Activated T-helper 1 cell treated with anti-CD3 and anti-CD28 coated beads, Interleukin-12 subunit alpha, Interleukin-12 subunit beta, Interleukin-2, Interleukin-4 antibody, amounts not matched to agents 30 ng/mL and 10 ng/mL and 1 ng/mL, durations not matched to agents 14 hours and 24 hours and 36 hours (primary cell): ENCODE measurements around the gene CPA5. TPM values are rescaled to one million over a fixed set of nuclear protein-coding genes. Genes with fewer than 3 reads are reported as not detected.
"Not testable (repeated sequence)": the region's sequence is repeated elsewhere in the genome, so short reads cannot be mapped to it uniquely, and the experiment has no call there.

Experiments used
- DNase-seq: peaks from one replicate; pipeline ENCODE4 v3.0.0; 2021; ENCODE audit warnings: low spot score
- H3K27ac Mint-ChIP-seq: one replicate; pipeline ENCODE4 v1.8.0; 2021; ENCODE audit warnings: mild to moderate bottlenecking, mixed read lengths
- H3K27me3 Mint-ChIP-seq: one replicate; pipeline ENCODE4 v1.8.0; 2022; ENCODE audit warnings: mild to moderate bottlenecking, moderate library complexity, mixed read lengths; ENCODE audit not compliant: insufficient read depth
- H3K36me3 Mint-ChIP-seq: one replicate; pipeline ENCODE4 v1.8.0; 2021; ENCODE audit warnings: low read depth, mixed read lengths
- H3K4me1 Mint-ChIP-seq: one replicate; pipeline ENCODE4 v1.8.0; 2021; ENCODE audit warnings: low read depth, mixed read lengths
- H3K4me3 Mint-ChIP-seq: one replicate; pipeline ENCODE4 v1.8.0; 2021; ENCODE audit warnings: mild to moderate bottlenecking, moderate library complexity, mixed read lengths
- H3K9me3 Mint-ChIP-seq: one replicate; pipeline ENCODE4 v1.8.0; 2021; ENCODE audit warnings: mixed read lengths
- intact Hi-C: fragments of 100-400 bp; cut with micrococcal nuclease; formaldehyde crosslinking; loops from one replicate; pipeline ENCODE4 v1.15.1; 2024
- total RNA-seq: library from RNA; stranded (reverse); gene quantifications from 2 replicates; pipeline ENCODE4 v1.2.3, GENCODE V29; 2022

Gene CPA5
- total RNA-seq, 1 donor from 2014 or later, result 1.3 TPM

- Mint-ChIP-seq H3K36me3 (peaks cover 3% of the 10 kb centered on the region), H3K4me3 (peak overlapping the region; percentile 15), H3K4me1 (peaks cover 33% of the 10 kb centered on the region), H3K27ac (no peak overlapping the region), H3K27me3 (no peaks in the 10 kb centered on the region), H3K9me3 (no peaks in the 10 kb centered on the region)
- intact Hi-C loops, result loop anchor here (5.0 kb wide), 1 partner anchor 76 kb away; the partner anchor contains the start of gene CEP41
- DNase-seq, result no peak
Observed at GRCh38 chr7:130366564-130366963, 21.9 kb downstream of the CPA5 start.

GRCh38 chr7:130367088-130367755 lies 22.6 kb downstream of the CPA5 start:
- Mint-ChIP-seq H3K4me1 (peaks cover 33% of the 10 kb centered on the region), H3K27me3 (no peaks in the 10 kb centered on the region), H3K27ac (peak overlapping the region; percentile 43), H3K36me3 (peaks cover 3% of the 10 kb centered on the region), H3K9me3 (no peaks in the 10 kb centered on the region), H3K4me3 (peak overlapping the region; percentile 49)
- no peak for DNase-seq
- intact Hi-C loops, result loop anchor here (5.0 kb wide), 1 partner anchor 75 kb away; the partner anchor contains the start of gene CEP41

GRCh38 chr7:130367836-130368746 lies 23.5 kb downstream of the CPA5 start:
- DNase-seq, result no peak
- no peak overlapping the region for H3K27ac Mint-ChIP-seq
- H3K27me3 Mint-ChIP-seq, result no peaks in the 10 kb centered on the region
- intact Hi-C loops, result loop anchor here (5.0 kb wide), 1 partner anchor 74 kb away; the partner anchor contains the start of gene CEP41
- no peak overlapping the region for H3K4me3 Mint-ChIP-seq
- no peaks in the 10 kb centered on the region for H3K9me3 Mint-ChIP-seq
- peaks cover 3% of the 10 kb centered on the region for H3K36me3 Mint-ChIP-seq
- H3K4me1 Mint-ChIP-seq, result peaks cover 33% of the 10 kb centered on the region

GRCh38 chr7:130369110-130369711 lies 24.6 kb downstream of the CPA5 start:
- peaks cover 3% of the 10 kb centered on the region for H3K36me3 Mint-ChIP-seq
- H3K27me3 Mint-ChIP-seq, result no peaks in the 10 kb centered on the region
- peak overlapping the region; percentile 42 for H3K27ac Mint-ChIP-seq
- DNase-seq, result no peak
- H3K4me3 Mint-ChIP-seq, result no peak overlapping the region
- intact Hi-C loops, result loop anchor here (5.0 kb wide), 1 partner anchor 73 kb away; the partner anchor contains the start of gene CEP41
- no peaks in the 10 kb centered on the region for H3K9me3 Mint-ChIP-seq
- H3K4me1 Mint-ChIP-seq, result peaks cover 29% of the 10 kb centered on the region

- peaks cover 29% of the 10 kb centered on the region for H3K4me1 Mint-ChIP-seq
- H3K9me3 Mint-ChIP-seq, result no peaks in the 10 kb centered on the region
- DNase-seq, result no peak
- H3K4me3 Mint-ChIP-seq, result no peak overlapping the region
- H3K27me3 Mint-ChIP-seq, result no peaks in the 10 kb centered on the region
- H3K36me3 Mint-ChIP-seq, result peaks cover 3% of the 10 kb centered on the region
- intact Hi-C loops, result loop anchor here (5.0 kb wide), 1 partner anchor 72 kb away; the partner anchor contains the start of gene CEP41
- peak overlapping the region; percentile 21 for H3K27ac Mint-ChIP-seq
Observed at GRCh38 chr7:130369831-130370550, 25.4 kb downstream of the CPA5 start.

DNA sequence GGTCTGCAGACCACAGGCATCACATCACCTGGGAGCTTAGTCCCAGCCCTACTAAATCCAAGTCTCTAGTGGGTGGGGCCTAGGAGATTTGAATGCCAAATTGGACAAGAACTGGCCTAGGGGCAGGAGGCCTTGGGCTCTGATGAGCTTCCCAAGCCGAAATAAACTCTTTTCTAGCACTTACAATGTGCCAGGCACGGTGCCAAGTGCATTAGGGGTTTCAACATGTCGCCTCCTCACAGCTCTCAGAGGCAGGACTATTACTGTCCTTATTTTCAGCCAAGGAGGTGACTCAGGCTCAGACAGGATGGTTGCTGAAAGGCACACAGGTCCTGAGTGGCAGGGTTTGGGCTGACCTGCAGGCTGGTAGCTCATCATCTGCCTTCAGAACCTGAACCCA lies 26.4 kb downstream of the CPA5 start:
- Mint-ChIP-seq H3K27ac (no peak overlapping the region), H3K4me3 (no peak overlapping the region), H3K9me3 (peaks cover 1% of the 10 kb centered on the region), H3K27me3 (no peaks in the 10 kb centered on the region), H3K4me1 (peaks cover 29% of the 10 kb centered on the region), H3K36me3 (peaks cover 3% of the 10 kb centered on the region)
- DNase-seq, result no peak
- intact Hi-C loops, result no loop called here

GRCh38 chr7:130372402-130373165 lies 28.0 kb downstream of the CPA5 start:
- DNase-seq, result no peak
- peaks cover 18% of the 10 kb centered on the region for H3K4me1 Mint-ChIP-seq
- no peak overlapping the region for H3K27ac Mint-ChIP-seq
- peaks cover 5% of the 10 kb centered on the region for H3K36me3 Mint-ChIP-seq
- H3K4me3 Mint-ChIP-seq, result no peak overlapping the region
- peaks cover 15% of the 10 kb centered on the region for H3K9me3 Mint-ChIP-seq
- H3K27me3 Mint-ChIP-seq, result no peaks in the 10 kb centered on the region
- intact Hi-C loops, result no loop called here

DNA sequence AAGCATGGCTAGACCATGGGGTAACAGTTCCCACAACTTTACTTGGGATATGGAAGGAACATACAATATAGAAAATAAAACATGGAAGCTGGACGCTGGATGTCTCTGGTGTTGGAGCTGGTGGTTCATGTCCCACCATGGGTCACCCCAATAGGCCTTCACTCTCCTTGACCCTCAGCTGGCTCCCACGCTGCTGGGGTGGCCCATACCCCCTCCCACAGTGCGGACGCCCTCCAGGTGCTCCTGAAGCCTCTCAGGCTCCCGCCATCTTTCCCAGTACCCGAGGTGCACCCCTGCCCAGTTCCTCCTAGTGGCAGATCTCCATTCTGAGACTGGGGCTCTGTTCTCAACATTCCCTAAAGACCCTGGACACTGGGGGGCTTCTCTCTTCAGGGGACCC lies 29.9 kb downstream of the CPA5 start:
- Mint-ChIP-seq H3K9me3 (peaks cover 16% of the 10 kb centered on the region), H3K4me3 (no peak overlapping the region), H3K4me1 (peaks cover 6% of the 10 kb centered on the region), H3K27me3 (no peaks in the 10 kb centered on the region), H3K27ac (no peak overlapping the region), H3K36me3 (peaks cover 2% of the 10 kb centered on the region)
- intact Hi-C loops, result no loop called here
- no peak for DNase-seq

DNA sequence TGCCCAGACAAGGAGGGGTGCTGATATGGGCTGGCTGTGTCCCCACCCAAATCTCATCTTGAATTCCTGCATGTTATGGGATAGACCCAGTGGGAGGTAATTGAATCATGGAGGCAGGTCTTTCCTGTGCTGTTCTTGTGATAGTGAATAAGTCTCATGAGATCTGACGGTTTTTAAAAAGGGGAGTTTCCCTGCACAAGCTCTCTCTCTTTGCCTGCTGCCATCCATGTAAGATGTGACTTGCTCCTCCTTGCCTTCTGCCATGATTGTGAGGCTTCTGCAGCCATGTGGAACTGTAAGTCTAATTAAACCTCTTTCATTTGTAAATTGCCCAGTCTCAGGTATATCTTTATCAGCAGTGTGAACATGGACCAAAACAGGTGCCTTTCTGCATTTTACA lies 31.8 kb downstream of the CPA5 start:
- not testable (repeated sequence) for H3K4me3 Mint-ChIP-seq

GRCh38 chr7:130377178-130377577 lies 32.6 kb downstream of the CPA5 start:
- H3K9me3 Mint-ChIP-seq, result peaks cover 16% of the 10 kb centered on the region
- H3K27me3 Mint-ChIP-seq, result no peaks in the 10 kb centered on the region
- no peak overlapping the region for H3K4me3 Mint-ChIP-seq
- DNase-seq, result no peak
- H3K36me3 Mint-ChIP-seq, result peaks cover 2% of the 10 kb centered on the region
- intact Hi-C loops, result no loop called here
- H3K27ac Mint-ChIP-seq, result no peak overlapping the region
- no peaks in the 10 kb centered on the region for H3K4me1 Mint-ChIP-seq

More for the DNA sequence above, 31.8 kb downstream of the CPA5 start:
- H3K27ac Mint-ChIP-seq, DNase-seq, H3K27me3 Mint-ChIP-seq, intact Hi-C loops, H3K4me1 Mint-ChIP-seq, H3K36me3 Mint-ChIP-seq: not testable (repeated sequence)
- peaks cover 16% of the 10 kb centered on the region for H3K9me3 Mint-ChIP-seq

GRCh38 chr7:130379019-130379418 lies 34.4 kb downstream of the CPA5 start:
- H3K27me3 Mint-ChIP-seq, result no peaks in the 10 kb centered on the region
- peaks cover 2% of the 10 kb centered on the region for H3K36me3 Mint-ChIP-seq
- intact Hi-C loops, result no loop called here
- no peak overlapping the region for H3K4me3 Mint-ChIP-seq
- no peak overlapping the region for H3K27ac Mint-ChIP-seq
- DNase-seq, result no peak
- peaks cover 16% of the 10 kb centered on the region for H3K9me3 Mint-ChIP-seq
- H3K4me1 Mint-ChIP-seq, result no peaks in the 10 kb centered on the region

GRCh38 chr7:130379532-130379920 lies 34.9 kb downstream of the CPA5 start:
- Mint-ChIP-seq H3K4me3 (no peak overlapping the region), H3K36me3 (peaks cover 2% of the 10 kb centered on the region), H3K9me3 (peaks cover 16% of the 10 kb centered on the region), H3K4me1 (no peaks in the 10 kb centered on the region), H3K27me3 (no peaks in the 10 kb centered on the region), H3K27ac (no peak overlapping the region)
- intact Hi-C loops, result no loop called here
- no peak for DNase-seq
